ENCODE results near the gene SELENOS. TPM values are rescaled to one million over a fixed set of nuclear protein-coding genes. Genes with fewer than 3 reads are reported as not detected.

SELENOS gene
- total and polyA plus RNA-seq, 2 donors (not counting 3 experiments of a cell fraction or from before 2014, with no cell fraction given): 70.4 to 101 TPM

GRCh38 chr15:101307897-101308603 is 30.8 kb upstream of the SELENOS start:
- no peak overlapping the region for H3K9ac ChIP-seq (replicated peaks; ENCODE audit: extremely low read depth, insufficient read depth, low read length)
- dilution Hi-C loops (cut with MboI; ENCODE audit: extremely low pct_ligation_motif_present, low sequenced_read_pairs) (no loop called here), intact Hi-C loops (cut with micrococcal nuclease) (no loop called here)

More at GRCh38 chr15:101307897-101308603, 30.8 kb upstream of the SELENOS start:
- no peak overlapping the region for H3K4me2 ChIP-seq (ENCODE audit: insufficient read depth, low read length)
- H3K4me3 ChIP-seq (replicated peaks in 1 of 3; ENCODE audit: insufficient read depth in 1 of 3, low read depth in 1 of 3, low read length in 3 of 3): no peak overlapping the region
- H4K20me1 ChIP-seq (replicated peaks; ENCODE audit: control insufficient read depth, extremely low read depth, insufficient read depth, low read length): no peaks in the 10 kb centered on the region
- H2AFZ ChIP-seq (ENCODE audit: low read depth, low read length): no peak overlapping the region
- no TSS peak for BruUV-seq (replicated peaks)
- ChIA-PET POLR2A (no interaction called here), CTCF (interaction anchor here (1.2 kb wide), 1 partner anchor 13 kb away, joined by 3 read pairs; no protein-coding TSS in a partner anchor)
- DNase-seq (ENCODE audit: low read depth, low spot score) (no peak), FAIRE-seq (no peak)
- H3K36me3 ChIP-seq (ENCODE audit: control insufficient read depth in 2 of 2, extremely low read depth in 1 of 2, insufficient read depth in 2 of 2, low read length in 2 of 2): no peaks in the 10 kb centered on the region
- H3K79me2 ChIP-seq (ENCODE audit: control insufficient read depth, insufficient read depth, low read length): no peaks in the 10 kb centered on the region
- no peaks in the 10 kb centered on the region for H3K4me1 ChIP-seq (ENCODE audit: control insufficient read depth, extremely low read depth, insufficient read depth, low read length)
- no peak for TF ChIP-seq GATA2 (IDR thresholded peaks at IDR 0.05; ENCODE audit: insufficient read depth, insufficient read length, low read depth, low read length)
- TF ChIP-seq POLR2AphosphoS5 (IDR thresholded peaks at IDR 0.05; ENCODE audit: insufficient read depth, low read depth, low read length): no peak
- no peak for TF ChIP-seq MYC (IDR thresholded peaks at IDR 0.05; ENCODE audit: low read depth, low read length)
- TF ChIP-seq FOS (IDR thresholded peaks at IDR 0.05; ENCODE audit: borderline replicate concordance, insufficient read depth, low read length): no peak
- no peak for TF ChIP-seq CTCF (IDR thresholded peaks at IDR 0.05; ENCODE audit: extremely low read depth in 1 of 2, insufficient read depth in 1 of 2, low read depth in 1 of 2, low read length in 2 of 2)
- no peak for TF ChIP-seq JUN (IDR thresholded peaks at IDR 0.05; ENCODE audit: borderline replicate concordance, insufficient read depth, insufficient read length, low read depth)
- TF ChIP-seq POLR2A (IDR thresholded peaks at IDR 0.05; ENCODE audit: low read depth, low read length): no peak
- TF ChIP-seq MAX (IDR thresholded peaks at IDR 0.05; ENCODE audit: insufficient read depth, insufficient read length): no peak
- no peak for TF ChIP-seq EZH2 (IDR thresholded peaks at IDR 0.05; ENCODE audit: borderline replicate concordance, low read depth, low read length, severe bottlenecking)
- no peaks in the 10 kb centered on the region for H3K9me1 ChIP-seq (replicated peaks; ENCODE audit: control insufficient read depth, extremely low read depth, insufficient read depth, low read length)
- no peaks in the 10 kb centered on the region for H3K9me3 ChIP-seq (replicated peaks; ENCODE audit: control insufficient read depth, insufficient read depth, low read length)
- H3K27ac ChIP-seq (ENCODE audit: insufficient read depth, low read depth, low read length): no peak overlapping the region
- no peaks in the 10 kb centered on the region for H3K27me3 ChIP-seq (ENCODE audit: control insufficient read depth in 2 of 2, insufficient read depth in 2 of 2, low read length in 2 of 2)
